Neural progenitor cell (in vitro differentiated cells): ENCODE results near the gene TPCN2. TPM values are rescaled to one million over a fixed set of nuclear protein-coding genes. Genes with fewer than 3 reads are reported as not detected.

Experiments used
- DNase-seq: peaks from one replicate; pipeline ENCODE4 v3.0.0-alpha.2; 2016; ENCODE audit warnings: low spot score
- H2AFZ ChIP-seq: fragments of 200-600 bp; sonication (generic); replicated peaks from 2 replicates; pipeline ENCODE4 v1.6.1; 2016; ENCODE audit warnings: antibody characterized with exemption
- H3F3A ChIP-seq: fragments of 200-600 bp; sonication (generic); 2 replicates; pipeline ENCODE4 v1.6.1; 2016; ENCODE audit warnings: antibody characterized with exemption, low read depth
- H3K27ac ChIP-seq: fragments of 200-600 bp; sonication (generic); 2 replicates; pipeline ENCODE4 v1.5.1; 2016; ENCODE audit warnings: mild to moderate bottlenecking
- H3K27me3 ChIP-seq: fragments of 200-600 bp; sonication (generic); 2 replicates; pipeline ENCODE4 v1.6.1; 2016; ENCODE audit warnings: mild to moderate bottlenecking, moderate library complexity
- H3K36me3 ChIP-seq: fragments of 200-600 bp; sonication (generic); 2 replicates; pipeline ENCODE4 v1.5.1; 2016
- H3K4me1 ChIP-seq: fragments of 200-600 bp; sonication (generic); 2 replicates; pipeline ENCODE4 v1.6.1; 2016; ENCODE audit warnings: mixed run types
- H3K4me2 ChIP-seq: fragments of 200-600 bp; sonication (generic); 2 replicates; pipeline ENCODE4 v1.6.1; 2016
- H3K4me3 ChIP-seq: fragments of 200-600 bp; sonication (generic); 2 replicates; pipeline ENCODE4 v1.5.1; 2016
- H3K79me2 ChIP-seq: fragments of 200-600 bp; sonication (generic); 2 replicates; pipeline ENCODE4 v1.6.1; 2016; ENCODE audit warnings: low read depth
- H3K9ac ChIP-seq: fragments of 200-600 bp; sonication (generic); 2 replicates; pipeline ENCODE4 v1.6.1; 2016
- H3K9me3 ChIP-seq: fragments of 200-600 bp; sonication (generic); 2 replicates; pipeline ENCODE4 v1.5.1; 2016; ENCODE audit warnings: low read depth
- H4K20me1 ChIP-seq: fragments of 200-600 bp; sonication (generic); 2 replicates; pipeline ENCODE4 v1.6.1; 2016; ENCODE audit warnings: low read depth
- H3K27ac Mint-ChIP-seq: 3 replicates; pipeline ENCODE4 v1.8.0; 2021; ENCODE audit warnings: mixed read lengths
- H3K27me3 Mint-ChIP-seq: 2 replicates; pipeline ENCODE4 v1.8.0; 2022; ENCODE audit warnings: low read depth, mild to moderate bottlenecking, inconsistent platforms, moderate library complexity, mixed read lengths; ENCODE audit not compliant: insufficient read depth
- H3K36me3 Mint-ChIP-seq: 3 replicates; pipeline ENCODE4 v1.8.0; 2021; ENCODE audit warnings: mixed read lengths
- H3K4me1 Mint-ChIP-seq: 3 replicates; pipeline ENCODE4 v1.8.0; 2021; ENCODE audit warnings: mixed read lengths
- H3K4me3 Mint-ChIP-seq: 3 replicates; pipeline ENCODE4 v1.8.0; 2021; ENCODE audit warnings: mild to moderate bottlenecking, moderate library complexity, mixed read lengths
- H3K9me3 Mint-ChIP-seq: 3 replicates; pipeline ENCODE4 v1.8.0; 2020; ENCODE audit warnings: mixed read lengths
- CTCF ChIP-seq: fragments of 200-600 bp; sonication (generic); IDR thresholded peaks from 2 replicates; pipeline ENCODE4 v1.5.1; 2017; ENCODE audit warnings: antibody characterized with exemption, mild to moderate bottlenecking
- EZH2 ChIP-seq: fragments of 200-600 bp; sonication (generic); IDR thresholded peaks from 2 replicates; pipeline ENCODE4 v1.6.1; 2017; ENCODE audit warnings: antibody characterized with exemption, mild to moderate bottlenecking, moderate library complexity
- EZH2phosphoT487 ChIP-seq: fragments of 200-600 bp; sonication (generic); IDR thresholded peaks from 2 replicates; pipeline ENCODE4 v1.6.1; 2017; ENCODE audit warnings: antibody characterized with exemption
- total RNA-seq: library from RNA; depleted of rRNA; stranded (reverse); fragments of >200 nt; gene quantifications from 2 replicates; pipeline ENCODE4 v1.2.3, GENCODE V29; 2015; ENCODE audit warnings: low replicate concordance

The TPCN2 gene
- total RNA-seq, 1 donor from 2014 or later, result 7.2 TPM

DNA sequence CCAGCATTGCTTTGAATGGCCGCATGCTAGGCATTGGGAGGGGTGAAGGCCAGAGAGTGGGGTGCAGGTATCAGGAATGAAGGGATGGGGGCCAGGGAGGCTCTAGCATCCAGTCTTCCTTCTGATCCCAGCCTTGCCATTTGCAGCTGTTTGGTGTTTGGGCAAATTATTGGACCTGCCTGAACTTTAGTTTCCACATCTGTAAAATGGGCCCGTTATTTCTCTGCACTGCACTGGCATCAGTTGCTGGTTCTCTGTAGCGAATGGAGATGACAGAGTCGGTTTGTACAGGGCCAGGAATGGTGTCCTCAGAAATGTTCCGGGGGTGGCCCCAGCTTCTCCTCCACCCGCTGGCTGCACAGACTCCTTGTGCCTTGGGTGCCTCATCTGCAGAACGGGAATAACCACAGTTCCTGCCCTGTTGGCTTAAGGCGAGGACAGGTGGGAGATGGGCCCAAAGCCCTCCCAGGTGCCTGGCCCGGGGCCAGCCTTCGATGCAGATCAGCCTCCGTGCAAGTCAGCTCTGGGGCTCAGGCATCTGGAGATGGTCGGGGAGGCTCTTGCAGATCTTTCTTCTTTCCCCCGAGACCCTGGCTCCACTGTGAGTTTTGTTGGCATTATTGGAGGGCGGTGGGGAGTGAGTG lies 55.6 kb downstream of the TPCN2 start:
- H3K27me3 Mint-ChIP-seq, result peaks cover 10% of the 10 kb centered on the region
- no peak for TF ChIP-seq CTCF
- no peak for TF ChIP-seq EZH2
- TF ChIP-seq EZH2phosphoT487, result no peak
- H3K9me3 Mint-ChIP-seq, result no peaks in the 10 kb centered on the region
- Histone ChIP-seq H2AFZ (no peak overlapping the region), H3K36me3 (no peaks in the 10 kb centered on the region), H4K20me1 (no peaks in the 10 kb centered on the region), H3K9me3 (no peaks in the 10 kb centered on the region), H3K4me2 (no peak overlapping the region), H3K27me3 (no peaks in the 10 kb centered on the region), H3K27ac (no peak overlapping the region), H3K4me3 (no peak overlapping the region), H3K9ac (no peak overlapping the region), H3F3A (no peaks in the 10 kb centered on the region), H3K4me1 (no peaks in the 10 kb centered on the region), H3K79me2 (no peaks in the 10 kb centered on the region)
- no peak overlapping the region for H3K27ac Mint-ChIP-seq
- H3K36me3 Mint-ChIP-seq, result no peaks in the 10 kb centered on the region
- H3K4me1 Mint-ChIP-seq, result peaks cover 14% of the 10 kb centered on the region
- H3K4me3 Mint-ChIP-seq, result no peak overlapping the region
- no peak for DNase-seq

GRCh38 chr11:69104856-69105395 lies 56.2 kb downstream of the TPCN2 start:
- no peak overlapping the region for H3K4me3 Mint-ChIP-seq
- no peaks in the 10 kb centered on the region for H3K36me3 Mint-ChIP-seq
- peaks cover 4% of the 10 kb centered on the region for H3K9me3 Mint-ChIP-seq
- H3K4me1 ChIP-seq, result no peaks in the 10 kb centered on the region
- TF ChIP-seq EZH2 (no peak), CTCF (no peak), EZH2phosphoT487 (no peak)
- H3K27me3 Mint-ChIP-seq, result peaks cover 12% of the 10 kb centered on the region
- H3K27me3 ChIP-seq, result no peaks in the 10 kb centered on the region
- H2AFZ ChIP-seq, result no peak overlapping the region
- no peaks in the 10 kb centered on the region for H3F3A ChIP-seq
- no peaks in the 10 kb centered on the region for H3K36me3 ChIP-seq
- no peak overlapping the region for H3K27ac Mint-ChIP-seq
- H3K4me3 ChIP-seq, result no peak overlapping the region
- H3K9me3 ChIP-seq, result no peaks in the 10 kb centered on the region
- no peaks in the 10 kb centered on the region for H4K20me1 ChIP-seq
- H3K9ac ChIP-seq, result no peak overlapping the region
- H3K4me2 ChIP-seq, result no peak overlapping the region
- no peak overlapping the region for H3K27ac ChIP-seq
- peaks cover 14% of the 10 kb centered on the region for H3K4me1 Mint-ChIP-seq
- DNase-seq, result no peak
- H3K79me2 ChIP-seq, result no peaks in the 10 kb centered on the region

- Mint-ChIP-seq H3K27me3 (peaks cover 12% of the 10 kb centered on the region), H3K9me3 (peaks cover 8% of the 10 kb centered on the region)
- TF ChIP-seq EZH2phosphoT487 (no peak), CTCF (no peak), EZH2 (no peak)
Measured at GRCh38 chr11:69105461-69106030, 56.8 kb downstream of the TPCN2 start.

More at GRCh38 chr11:69105461-69106030, 56.8 kb downstream of the TPCN2 start:
- no peaks in the 10 kb centered on the region for H3K27me3 ChIP-seq
- H2AFZ ChIP-seq, result no peak overlapping the region
- H3K27ac ChIP-seq, result no peak overlapping the region
- H3K4me3 Mint-ChIP-seq, result no peak overlapping the region
- H3K36me3 ChIP-seq, result no peaks in the 10 kb centered on the region
- H3K4me3 ChIP-seq, result no peak overlapping the region
- H3K9ac ChIP-seq, result no peak overlapping the region
- no peak overlapping the region for H3K4me2 ChIP-seq
- no peaks in the 10 kb centered on the region for H3K79me2 ChIP-seq
- no peak for DNase-seq
- no peaks in the 10 kb centered on the region for H3K9me3 ChIP-seq
- H3K36me3 Mint-ChIP-seq, result no peaks in the 10 kb centered on the region
- H3K4me1 ChIP-seq, result no peaks in the 10 kb centered on the region
- no peaks in the 10 kb centered on the region for H4K20me1 ChIP-seq
- H3K4me1 Mint-ChIP-seq, result peaks cover 14% of the 10 kb centered on the region
- no peak overlapping the region for H3K27ac Mint-ChIP-seq
- H3F3A ChIP-seq, result no peaks in the 10 kb centered on the region
